ENCODE data around the gene DACT3.

DACT3 gene

GRCh38 chr19:46693760-46694159 lies 32.8 kb upstream of the DACT3 start:
- Histone ChIP-seq H4K12ac (ENCODE audit: low read depth, low read length) (no peak overlapping the region), H3K27me3 (ENCODE audit: insufficient read depth, low read length) (no peaks in the 10 kb centered on the region), H3K9me3 (ENCODE audit: insufficient read depth, low read depth, low read length) (no peaks in the 10 kb centered on the region), H3K4me1 (ENCODE audit: control insufficient read depth in 1 of 2, insufficient read depth in 2 of 2, low read length in 2 of 2) (peaks cover 0 to 2% of the 10 kb centered on the region in 2 experiments), H3K4ac (ENCODE audit: low read depth, low read length) (no peak overlapping the region), H3K23ac (ENCODE audit: low read length) (no peak overlapping the region), H2BK12ac (ENCODE audit: low read length) (no peak overlapping the region), H3K18ac (ENCODE audit: low read length) (peak overlapping the region; percentile 26), H3K9ac (ENCODE audit: low read length) (no peak overlapping the region), H2AFZ (ENCODE audit: insufficient read depth, low read length, poor library complexity) (no peak overlapping the region), H3K14ac (ENCODE audit: low read length) (no peak overlapping the region), H3K36me3 (ENCODE audit: control insufficient read depth in 1 of 2, insufficient read depth in 2 of 2, low read length in 2 of 2) (peaks cover 74 to 87% of the 10 kb centered on the region in 2 experiments), H4K8ac (ENCODE audit: low read depth, low read length) (no peak overlapping the region), H2BK5ac (ENCODE audit: low read depth, low read length, poor library complexity) (no peak overlapping the region), H2AK5ac (ENCODE audit: low read length) (no peak overlapping the region), H4K91ac (ENCODE audit: low read depth, low read length) (no peak overlapping the region), H3K4me2 (ENCODE audit: low read length) (no peak overlapping the region), H3K27ac (ENCODE audit: low read depth, low read length) (no peak overlapping the region), H3K79me2 (ENCODE audit: control insufficient read depth, insufficient read depth, low read length, poor library complexity) (no peaks in the 10 kb centered on the region), H3K79me1 (ENCODE audit: low read length) (no peaks in the 10 kb centered on the region), H3K4me3 (ENCODE audit: low read depth, low read length) (no peak overlapping the region), H2BK120ac (ENCODE audit: insufficient read depth, low read length, poor library complexity) (no peak overlapping the region)
- DNase-seq = no peak
- WGBS (ENCODE audit: extremely low coverage, insufficient coverage, insufficient read length) = no CpG with 5 or more reads among the region's 22 CpGs

- Histone ChIP-seq H3K4me1 (ENCODE audit: control insufficient read depth in 1 of 2, insufficient read depth in 2 of 2, low read length in 2 of 2) (peaks cover 0 to 2% of the 10 kb centered on the region in 2 experiments), H3K36me3 (ENCODE audit: control insufficient read depth in 1 of 2, insufficient read depth in 2 of 2, low read length in 2 of 2) (peaks cover 72 to 84% of the 10 kb centered on the region in 2 experiments), H4K12ac (ENCODE audit: low read depth, low read length) (no peak overlapping the region), H3K79me2 (ENCODE audit: control insufficient read depth, insufficient read depth, low read length, poor library complexity) (no peaks in the 10 kb centered on the region), H3K79me1 (ENCODE audit: low read length) (no peaks in the 10 kb centered on the region), H3K27me3 (ENCODE audit: insufficient read depth, low read length) (no peaks in the 10 kb centered on the region), H4K8ac (ENCODE audit: low read depth, low read length) (no peak overlapping the region), H2BK12ac (ENCODE audit: low read length) (no peak overlapping the region), H3K18ac (ENCODE audit: low read length) (peak overlapping the region; percentile 25), H2BK120ac (ENCODE audit: insufficient read depth, low read length, poor library complexity) (peak overlapping the region; percentile 33), H2BK5ac (ENCODE audit: low read depth, low read length, poor library complexity) (no peak overlapping the region), H3K27ac (ENCODE audit: low read depth, low read length) (no peak overlapping the region), H2AFZ (ENCODE audit: insufficient read depth, low read length, poor library complexity) (no peak overlapping the region), H2AK5ac (ENCODE audit: low read length) (no peak overlapping the region), H3K4me3 (ENCODE audit: low read depth, low read length) (no peak overlapping the region), H4K91ac (ENCODE audit: low read depth, low read length) (no peak overlapping the region), H3K23ac (ENCODE audit: low read length) (no peak overlapping the region), H3K4me2 (ENCODE audit: low read length) (no peak overlapping the region), H3K14ac (ENCODE audit: low read length) (no peak overlapping the region), H3K4ac (ENCODE audit: low read depth, low read length) (no peak overlapping the region), H3K9ac (ENCODE audit: low read length) (no peak overlapping the region), H3K9me3 (ENCODE audit: insufficient read depth, low read depth, low read length) (no peaks in the 10 kb centered on the region)
- DNase-seq = peak; percentile 79 to 94
- no CpG with 5 or more reads among the region's 4 CpGs for WGBS (ENCODE audit: extremely low coverage, insufficient coverage, insufficient read length)
Measured at GRCh38 chr19:46692918-46693722, 32.1 kb upstream of the DACT3 start.

- H3K18ac ChIP-seq (ENCODE audit: low read length) = no peak overlapping the region
- H3K27ac ChIP-seq (ENCODE audit: low read depth, low read length) = no peak overlapping the region
- no peaks in the 10 kb centered on the region for H3K4me1 ChIP-seq (ENCODE audit: control insufficient read depth in 1 of 2, insufficient read depth in 2 of 2, low read length in 2 of 2)
- H2AK5ac ChIP-seq (ENCODE audit: low read length) = no peak overlapping the region
- peaks cover 80 to 87% of the 10 kb centered on the region in 2 experiments for H3K36me3 ChIP-seq (ENCODE audit: control insufficient read depth in 1 of 2, insufficient read depth in 2 of 2, low read length in 2 of 2)
- H3K9ac ChIP-seq (ENCODE audit: low read length) = no peak overlapping the region
- H4K91ac ChIP-seq (ENCODE audit: low read depth, low read length) = no peak overlapping the region
- no peak for DNase-seq
- H3K14ac ChIP-seq (ENCODE audit: low read length) = no peak overlapping the region
- H2BK12ac ChIP-seq (ENCODE audit: low read length) = no peak overlapping the region
- no peak overlapping the region for H4K8ac ChIP-seq (ENCODE audit: low read depth, low read length)
- no peak overlapping the region for H3K4ac ChIP-seq (ENCODE audit: low read depth, low read length)
- H3K79me1 ChIP-seq (ENCODE audit: low read length) = no peaks in the 10 kb centered on the region
- no CpG with 5 or more reads among the region's 2 CpGs for WGBS (ENCODE audit: extremely low coverage, insufficient coverage, insufficient read length)
- H3K79me2 ChIP-seq (ENCODE audit: control insufficient read depth, insufficient read depth, low read length, poor library complexity) = no peaks in the 10 kb centered on the region
- H3K27me3 ChIP-seq (ENCODE audit: insufficient read depth, low read length) = no peaks in the 10 kb centered on the region
- H3K23ac ChIP-seq (ENCODE audit: low read length) = no peak overlapping the region
- no peak overlapping the region for H4K12ac ChIP-seq (ENCODE audit: low read depth, low read length)
- H3K4me2 ChIP-seq (ENCODE audit: low read length) = no peak overlapping the region
- H2AFZ ChIP-seq (ENCODE audit: insufficient read depth, low read length, poor library complexity) = no peak overlapping the region
- no peak overlapping the region for H2BK5ac ChIP-seq (ENCODE audit: low read depth, low read length, poor library complexity)
- no peaks in the 10 kb centered on the region for H3K9me3 ChIP-seq (ENCODE audit: insufficient read depth, low read depth, low read length)
- H3K4me3 ChIP-seq (ENCODE audit: low read depth, low read length) = no peak overlapping the region
- no peak overlapping the region for H2BK120ac ChIP-seq (ENCODE audit: insufficient read depth, low read length, poor library complexity)
Measured at GRCh38 chr19:46691948-46692347, 31.0 kb upstream of the DACT3 start.

GRCh38 chr19:46691104-46691503 lies 30.1 kb upstream of the DACT3 start:
- H3K18ac ChIP-seq (ENCODE audit: low read length) = no peak overlapping the region
- H4K8ac ChIP-seq (ENCODE audit: low read depth, low read length) = no peak overlapping the region
- H3K27me3 ChIP-seq (ENCODE audit: insufficient read depth, low read length) = no peaks in the 10 kb centered on the region
- no peak overlapping the region for H2AFZ ChIP-seq (ENCODE audit: insufficient read depth, low read length, poor library complexity)
- H2BK12ac ChIP-seq (ENCODE audit: low read length) = no peak overlapping the region
- H3K4ac ChIP-seq (ENCODE audit: low read depth, low read length) = no peak overlapping the region
- no peaks in the 10 kb centered on the region for H3K79me1 ChIP-seq (ENCODE audit: low read length)
- H3K4me1 ChIP-seq (ENCODE audit: control insufficient read depth in 1 of 2, insufficient read depth in 2 of 2, low read length in 2 of 2) = no peaks in the 10 kb centered on the region
- H4K12ac ChIP-seq (ENCODE audit: low read depth, low read length) = no peak overlapping the region
- H2BK120ac ChIP-seq (ENCODE audit: insufficient read depth, low read length, poor library complexity) = no peak overlapping the region
- DNase-seq = no peak
- no peak overlapping the region for H3K27ac ChIP-seq (ENCODE audit: low read depth, low read length)
- no peak overlapping the region for H3K4me2 ChIP-seq (ENCODE audit: low read length)
- H3K9me3 ChIP-seq (ENCODE audit: insufficient read depth, low read depth, low read length) = no peaks in the 10 kb centered on the region
- WGBS (ENCODE audit: extremely low coverage, insufficient coverage, insufficient read length) = no CpG with 5 or more reads among the region's 2 CpGs
- H2AK5ac ChIP-seq (ENCODE audit: low read length) = no peak overlapping the region
- no peak overlapping the region for H2BK5ac ChIP-seq (ENCODE audit: low read depth, low read length, poor library complexity)
- H3K23ac ChIP-seq (ENCODE audit: low read length) = no peak overlapping the region
- no peak overlapping the region for H4K91ac ChIP-seq (ENCODE audit: low read depth, low read length)
- H3K14ac ChIP-seq (ENCODE audit: low read length) = no peak overlapping the region
- no peak overlapping the region for H3K4me3 ChIP-seq (ENCODE audit: low read depth, low read length)
- H3K36me3 ChIP-seq (ENCODE audit: control insufficient read depth in 1 of 2, insufficient read depth in 2 of 2, low read length in 2 of 2) = peaks cover 76 to 83% of the 10 kb centered on the region in 2 experiments
- H3K9ac ChIP-seq (ENCODE audit: low read length) = no peak overlapping the region
- H3K79me2 ChIP-seq (ENCODE audit: control insufficient read depth, insufficient read depth, low read length, poor library complexity) = no peaks in the 10 kb centered on the region
